Uterus (tissue), 4 donors: Measurements from ENCODE around the gene CEBPZOS. TPM values are rescaled to one million over a fixed set of nuclear protein-coding genes. Genes with fewer than 3 reads are reported as not detected.

Experiments used
- DNase-seq, 2 donors: peaks; one replicate each; pipeline ENCODE4 v3.0.0-alpha.2; 2019 to 2020
- H3K27ac ChIP-seq, 2 donors: fragments of 200-600 bp; sonication (generic); 1 replicate in 1 of 2; 2 replicates in 1 of 2; pipeline ENCODE4 v1.5.1; 2016 to 2018
- H3K27me3 ChIP-seq, 2 donors: fragments of 200-600 bp; sonication (generic); one replicate each; pipeline ENCODE4 v1.5.1; 2018 to 2019; ENCODE audit warnings: control low read depth in 1 of 2
- H3K36me3 ChIP-seq, 2 donors: fragments of 200-600 bp; sonication (generic); one replicate each; pipeline ENCODE4 v1.5.1; 2019; ENCODE audit warnings: control low read depth in 1 of 2
- H3K4me1 ChIP-seq, 2 donors: fragments of 200-600 bp; sonication (generic); one replicate each; pipeline ENCODE4 v1.5.1; 2018 to 2019; ENCODE audit warnings: control low read depth in 1 of 2
- H3K4me3 ChIP-seq, 2 donors: fragments of 200-600 bp; sonication (generic); 1 replicate in 1 of 2; 2 replicates in 1 of 2; pipeline ENCODE4 v1.5.1; 2018 to 2019; ENCODE audit warnings: mild to moderate bottlenecking in 1 of 2
- H3K9me3 ChIP-seq, 2 donors: fragments of 200-600 bp; sonication (generic); one replicate each; pipeline ENCODE4 v1.5.1; 2019; ENCODE audit warnings: control low read depth in 1 of 2
- CTCF ChIP-seq, 4 experiments: fragments of 200-600 bp in 2 of 4; fragments of 450-650 bp in 2 of 4; sonication (generic) in 2 of 4; IDR thresholded peaks; one replicate each; pipeline ENCODE4 v1.5.1; 2016 to 2019; ENCODE audit warnings: antibody characterized with exemption in 4 of 4, mild to moderate bottlenecking in 2 of 4, moderate library complexity in 1 of 4
- POLR2A ChIP-seq, 2 donors: fragments of 450-650 bp; IDR thresholded peaks; one replicate each; pipeline ENCODE4 v1.6.1; 2016; ENCODE audit warnings: antibody characterized with exemption in 2 of 2, mild to moderate bottlenecking in 1 of 2, moderate library complexity in 1 of 2
- intact Hi-C: fragments of 100-400 bp; cut with DNase I; formaldehyde crosslinking; loops from one replicate; pipeline ENCODE4 v1.15.1; 2023; ENCODE audit warnings: low total_unique reads
- total RNA-seq, 4 donors: library from RNA; depleted of rRNA in 3 of 4; stranded (reverse); fragments of >200 nt in 3 of 4; gene quantifications; one replicate each; pipeline versions ENCODE4 v1.1.0 to v1.2.4, GENCODE V29; 2014 to 2023
- donor health status: DM: yes; HTN: yes; CAD: no.

Gene CEBPZOS
- 10 to 100 TPM in 2 of 4 donors, 1 to 10 TPM in 2; 6.2 to 49.4 (median 16.3) TPM for total RNA-seq

- H3K4me1 ChIP-seq, result peaks cover 0 to 6% of the 10 kb centered on the region in 2 donors
- H3K27ac ChIP-seq, result peak within 1 kb of the TSS; percentile 85
- intact Hi-C loops, result no loop called here
- no peaks in the 10 kb centered on the region for H3K9me3 ChIP-seq
- no peaks in the 10 kb centered on the region for H3K27me3 ChIP-seq
- peak; percentile 71 to 81 for TF ChIP-seq POLR2A (IDR thresholded peaks at IDR 0.05)
- no peak for TF ChIP-seq CTCF (IDR thresholded peaks at IDR 0.05)
- peak within 1 kb of the TSS; percentile 65 to 77 for H3K4me3 ChIP-seq
- DNase-seq, result peak; percentile 84 to 87
- H3K36me3 ChIP-seq, result no peaks in the 10 kb centered on the region
Measured at GRCh38 chr2:37196320-37197195, at the start of gene CEBPZOS. Gene CEBPZOS (plus strand): TSS chr2:37196496. CDS start chr2:37199705, 3,209 bp downstream.

DNA sequence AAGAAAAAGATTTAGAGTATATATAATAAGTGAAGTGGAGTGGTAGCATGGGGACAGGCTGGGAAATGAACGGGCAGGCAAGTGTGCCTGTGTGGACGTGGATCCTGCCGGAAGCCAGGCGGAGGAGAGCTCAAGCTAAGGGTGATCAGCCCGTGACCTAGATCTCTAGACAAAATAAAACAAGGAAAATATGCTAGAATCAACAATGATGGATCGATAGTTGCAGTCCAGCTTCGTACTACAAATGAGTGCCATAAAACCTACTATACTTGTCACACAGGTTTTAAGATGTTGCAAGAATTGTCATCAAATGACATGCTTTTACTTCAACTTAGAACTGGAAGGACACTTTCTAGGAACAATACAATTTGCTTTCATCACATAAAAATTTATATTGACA is 48.0 kb upstream of the CEBPZOS start:
- H3K36me3 ChIP-seq, result no peaks in the 10 kb centered on the region
- intact Hi-C loops, result no loop called here
- no peak for TF ChIP-seq CTCF (IDR thresholded peaks at IDR 0.05)
- no peak for TF ChIP-seq POLR2A (IDR thresholded peaks at IDR 0.05)
- no peak for DNase-seq
- H3K4me1 ChIP-seq, result no peaks in the 10 kb centered on the region
- no peaks in the 10 kb centered on the region for H3K27me3 ChIP-seq
- H3K27ac ChIP-seq, result no peak overlapping the region
- no peaks in the 10 kb centered on the region for H3K9me3 ChIP-seq
- H3K4me3 ChIP-seq, result no peak overlapping the region

- no peaks in the 10 kb centered on the region for H3K36me3 ChIP-seq
Measured at GRCh38 chr2:37149626-37150322, 46.5 kb upstream of the CEBPZOS start.

GRCh38 chr2:37153224-37153623 is 43.1 kb upstream of the CEBPZOS start:
- H3K9me3 ChIP-seq, result no peaks in the 10 kb centered on the region
- no peaks in the 10 kb centered on the region for H3K27me3 ChIP-seq
- no peaks in the 10 kb centered on the region for H3K4me1 ChIP-seq
- no peak for DNase-seq
- no peak overlapping the region for H3K27ac ChIP-seq
- intact Hi-C loops, result no loop called here
- TF ChIP-seq POLR2A (IDR thresholded peaks at IDR 0.05), result no peak
- TF ChIP-seq CTCF (IDR thresholded peaks at IDR 0.05), result no peak
- no peak overlapping the region for H3K4me3 ChIP-seq
- no peaks in the 10 kb centered on the region for H3K36me3 ChIP-seq

More at GRCh38 chr2:37149626-37150322, 46.5 kb upstream of the CEBPZOS start:
- Histone ChIP-seq H3K4me1 (no peaks in the 10 kb centered on the region), H3K27ac (no peak overlapping the region), H3K9me3 (no peaks in the 10 kb centered on the region), H3K27me3 (no peaks in the 10 kb centered on the region), H3K4me3 (no peak overlapping the region)
- TF ChIP-seq CTCF (IDR thresholded peaks at IDR 0.05) (no peak), POLR2A (IDR thresholded peaks at IDR 0.05) (no peak)
- intact Hi-C loops, result no loop called here
- DNase-seq, result no peak

DNA sequence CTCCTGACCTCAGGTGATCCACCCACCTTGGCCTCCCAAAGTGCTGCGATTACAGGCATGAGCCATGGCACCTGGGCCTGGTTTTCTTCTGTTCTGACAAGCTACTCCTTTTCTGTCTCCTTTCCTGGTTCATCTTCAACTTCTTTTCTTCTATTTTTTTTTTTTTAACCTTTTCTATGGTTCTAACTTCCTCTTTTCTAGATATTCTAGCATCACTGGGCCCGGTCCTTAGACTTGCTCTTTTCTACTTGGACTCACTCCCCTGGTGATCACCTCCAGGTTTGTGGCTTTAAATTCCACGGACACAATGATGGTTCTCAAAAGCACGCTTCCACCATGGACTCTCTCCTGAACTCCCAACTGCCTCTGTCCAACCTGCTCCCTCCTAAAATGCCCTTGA is 41.5 kb upstream of the CEBPZOS start:
- no peak for TF ChIP-seq CTCF (IDR thresholded peaks at IDR 0.05)
- no peak for TF ChIP-seq POLR2A (IDR thresholded peaks at IDR 0.05)
- H3K27ac ChIP-seq, result no peak overlapping the region
- no peak for DNase-seq
- H3K4me3 ChIP-seq, result no peak overlapping the region
- H3K36me3 ChIP-seq, result no peaks in the 10 kb centered on the region
- no peaks in the 10 kb centered on the region for H3K27me3 ChIP-seq
- no peaks in the 10 kb centered on the region for H3K4me1 ChIP-seq
- H3K9me3 ChIP-seq, result no peaks in the 10 kb centered on the region
- intact Hi-C loops, result no loop called here
